HepG2 (cell line): ENCODE results near the gene SLC35B1. TPM values are rescaled to one million over a fixed set of nuclear protein-coding genes. Genes with fewer than 3 reads are reported as not detected.

Experiments
- ADNP ChIP-seq: sonication (generic); formaldehyde crosslinking; IDR thresholded peaks from 2 replicates; pipeline ENCODE4 v1.4.0; 2020; ENCODE audit warnings: missing genetic modification reagents
- CCAR2 ChIP-seq: fragments of 200-400 bp; formaldehyde crosslinking; optimal IDR thresholded peaks from 2 replicates; pipeline ENCODE3; 2018; ENCODE audit warnings: low read depth, mild to moderate bottlenecking, low read length, moderate library complexity
- PRPF4 ChIP-seq: fragments of 200-400 bp; formaldehyde crosslinking; IDR thresholded peaks from 2 replicates; pipeline ENCODE4 v1.6.1; 2016; ENCODE audit warnings: low read length, low read depth; ENCODE audit not compliant: poor library complexity, severe bottlenecking
- SAFB2 ChIP-seq: sonication (generic); formaldehyde crosslinking; IDR thresholded peaks from 2 replicates; pipeline ENCODE4 v1.5.1; 2020; ENCODE audit warnings: missing genetic modification reagents, low read depth, mild to moderate bottlenecking, borderline replicate concordance
- SOX13 ChIP-seq, 3 experiments: fragments of 450-650 bp in 1 of 3; sonication (generic) in 1 of 3; formaldehyde crosslinking in 1 of 3; IDR thresholded peaks in 2 of 3; conservative IDR thresholded peaks in 1 of 3; 2 replicates each; pipeline versions ENCODE4 v1.5.0 to v1.6.1; 2016 to 2020; ENCODE audit warnings: antibody characterized with exemption in 1 of 3, mild to moderate bottlenecking in 1 of 3, missing compliant biosample characterization in 1 of 3, missing genetic modification reagents in 1 of 3, moderate library complexity in 1 of 3
- ZFP41 ChIP-seq: sonication (generic); formaldehyde crosslinking; IDR thresholded peaks from 2 replicates; pipeline ENCODE4 v1.4.0; 2020; ENCODE audit warnings: mild to moderate bottlenecking, missing genetic modification reagents, borderline replicate concordance
- ZNF230 ChIP-seq: sonication (generic); formaldehyde crosslinking; IDR thresholded peaks from 2 replicates; pipeline ENCODE4 v1.4.0; 2020; ENCODE audit warnings: mild to moderate bottlenecking, missing genetic modification reagents
- ZNF558 ChIP-seq: sonication (generic); formaldehyde crosslinking; IDR thresholded peaks from 2 replicates; pipeline ENCODE4 v1.9.0; 2022; ENCODE audit warnings: mild to moderate bottlenecking, missing genetic modification reagents, borderline replicate concordance
- ZNF792 ChIP-seq: IDR thresholded peaks from 2 replicates; pipeline ENCODE4 v1.6.1; 2016
- polyA plus RNA-seq, 8 experiments: library from polyadenylated mRNA; depleted of rRNA in 3 of 8; stranded (reverse) in 7 of 8; unstranded in 1 of 8; fragments of >200 nt; fragmentation: Illumina TruSeq in 4 of 8; extraction: Trizol in 4 of 8; gene quantifications; 2 replicates each; pipeline versions ENCODE4 v1.2.1 to v1.2.3, GENCODE V29; 2011 to 2016; ENCODE audit warnings: low read depth in 4 of 8, missing spikeins in 1 of 8, mixed read lengths in 1 of 8; ENCODE audit not compliant: insufficient read depth in 1 of 8
- total RNA-seq, 5 experiments: library from RNA; depleted of rRNA; stranded (reverse); fragments of >200 nt; fragmentation: Illumina TruSeq; extraction: Trizol; gene quantifications; 2 replicates each; pipeline ENCODE4 v1.2.3, GENCODE V29; 2016; ENCODE audit warnings: low read depth in 1 of 5
- TF ChIP-seq, protein P1 (sequence below): sonication (generic); formaldehyde crosslinking; IDR thresholded peaks from 2 replicates; pipeline ENCODE4 v1.4.0; 2020; ENCODE audit warnings: mild to moderate bottlenecking, missing genetic modification reagents
- TF ChIP-seq, protein P2 (sequence below): sonication (generic); formaldehyde crosslinking; IDR thresholded peaks from 2 replicates; pipeline ENCODE4 v1.8.0; 2022; ENCODE audit warnings: missing genetic modification reagents, low read depth, mild to moderate bottlenecking, borderline replicate concordance
- TF ChIP-seq, protein P3 (sequence below): sonication (generic); formaldehyde crosslinking; IDR thresholded peaks from 2 replicates; pipeline ENCODE4 v1.5.1; 2020; ENCODE audit warnings: mild to moderate bottlenecking, missing genetic modification reagents, borderline replicate concordance
- TF ChIP-seq, protein P4 (sequence below): sonication (generic); formaldehyde crosslinking; IDR thresholded peaks from 2 replicates; pipeline ENCODE4 v1.4.0; 2020; ENCODE audit warnings: missing genetic modification reagents

The SLC35B1 gene
- total and polyA plus RNA-seq, 2 of the 13 experiments (the other 11 are each of a cell fraction or from before 2014, with no cell fraction given) = 99.6 to 113 TPM

DNA sequence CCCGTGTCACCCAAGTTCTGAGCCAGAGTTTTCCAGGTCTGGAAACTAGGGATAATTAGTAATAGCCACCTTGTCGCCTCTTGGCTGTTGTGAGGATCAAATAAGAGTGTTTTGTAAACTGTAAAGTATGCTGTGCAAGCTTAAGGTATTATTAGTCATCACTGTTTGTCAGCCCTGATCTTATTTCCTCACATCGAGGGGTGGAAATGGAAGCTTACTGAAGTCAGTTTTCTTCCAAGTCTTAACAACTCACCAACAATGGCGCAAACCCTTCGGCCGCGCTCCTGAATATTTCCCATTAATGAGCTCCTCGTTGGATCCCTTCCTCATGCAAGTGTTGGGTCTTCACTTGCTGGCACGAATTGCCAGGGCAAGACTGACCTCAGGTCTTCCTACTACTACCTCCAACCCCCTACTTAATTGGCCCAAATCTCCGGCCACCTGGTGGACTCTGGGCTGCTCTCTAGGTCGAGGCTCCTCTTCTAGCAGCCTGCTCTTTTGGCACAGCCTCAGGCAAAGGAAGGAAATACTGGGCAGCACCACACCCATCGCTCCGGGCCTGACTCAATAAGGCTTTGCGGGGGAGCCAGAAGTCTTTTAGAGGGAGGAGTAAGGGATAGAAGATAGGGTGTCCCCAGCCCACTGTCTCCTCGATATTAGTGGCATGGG is 885 bp upstream of the SLC35B1 start (continued):
- TF ChIP-seq PRPF4 = no peak
- TF ChIP-seq, protein P1, sequence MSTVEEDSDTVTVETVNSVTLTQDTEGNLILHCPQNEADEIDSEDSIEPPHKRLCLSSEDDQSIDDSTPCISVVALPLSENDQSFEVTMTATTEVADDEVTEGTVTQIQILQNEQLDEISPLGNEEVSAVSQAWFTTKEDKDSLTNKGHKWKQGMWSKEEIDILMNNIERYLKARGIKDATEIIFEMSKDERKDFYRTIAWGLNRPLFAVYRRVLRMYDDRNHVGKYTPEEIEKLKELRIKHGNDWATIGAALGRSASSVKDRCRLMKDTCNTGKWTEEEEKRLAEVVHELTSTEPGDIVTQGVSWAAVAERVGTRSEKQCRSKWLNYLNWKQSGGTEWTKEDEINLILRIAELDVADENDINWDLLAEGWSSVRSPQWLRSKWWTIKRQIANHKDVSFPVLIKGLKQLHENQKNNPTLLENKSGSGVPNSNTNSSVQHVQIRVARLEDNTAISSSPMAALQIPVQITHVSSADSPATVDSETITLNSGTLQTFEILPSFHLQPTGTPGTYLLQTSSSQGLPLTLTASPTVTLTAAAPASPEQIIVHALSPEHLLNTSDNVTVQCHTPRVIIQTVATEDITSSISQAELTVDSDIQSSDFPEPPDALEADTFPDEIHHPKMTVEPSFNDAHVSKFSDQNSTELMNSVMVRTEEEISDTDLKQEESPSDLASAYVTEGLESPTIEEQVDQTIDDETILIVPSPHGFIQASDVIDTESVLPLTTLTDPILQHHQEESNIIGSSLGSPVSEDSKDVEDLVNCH (CRISPR knock-in tag) = peak; percentile 88; the same call in 1 of the 2 replicates
- TF ChIP-seq SOX13 (IDR thresholded peaks at IDR 0.05) = no peak
- 0 out of 4 replicates have a peak, but pooled peaks of 1 of the 2 experiments have one; percentile 26 for TF ChIP-seq SOX13 (CRISPR knock-in tag; conservative IDR thresholded peaks at IDR 0.05 in 1 of 2, IDR thresholded peaks at IDR 0.05 in 1 of 2)
- TF ChIP-seq, protein P2, sequence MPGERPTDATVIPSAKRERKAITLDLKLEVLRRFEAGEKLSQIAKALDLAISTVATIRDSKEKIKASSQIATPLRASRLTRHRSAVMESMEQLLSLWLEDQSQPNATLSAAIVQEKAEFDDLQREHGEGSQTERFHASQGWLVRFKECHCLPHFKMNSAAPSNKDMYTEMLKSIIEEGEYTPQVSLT (CRISPR knock-in tag) = no peak
- 0 out of 2 replicates have a peak, but pooled peaks have one; percentile 15 for TF ChIP-seq SAFB2 (CRISPR knock-in tag)
- no peak for TF ChIP-seq CCAR2
- TF ChIP-seq, protein P3, sequence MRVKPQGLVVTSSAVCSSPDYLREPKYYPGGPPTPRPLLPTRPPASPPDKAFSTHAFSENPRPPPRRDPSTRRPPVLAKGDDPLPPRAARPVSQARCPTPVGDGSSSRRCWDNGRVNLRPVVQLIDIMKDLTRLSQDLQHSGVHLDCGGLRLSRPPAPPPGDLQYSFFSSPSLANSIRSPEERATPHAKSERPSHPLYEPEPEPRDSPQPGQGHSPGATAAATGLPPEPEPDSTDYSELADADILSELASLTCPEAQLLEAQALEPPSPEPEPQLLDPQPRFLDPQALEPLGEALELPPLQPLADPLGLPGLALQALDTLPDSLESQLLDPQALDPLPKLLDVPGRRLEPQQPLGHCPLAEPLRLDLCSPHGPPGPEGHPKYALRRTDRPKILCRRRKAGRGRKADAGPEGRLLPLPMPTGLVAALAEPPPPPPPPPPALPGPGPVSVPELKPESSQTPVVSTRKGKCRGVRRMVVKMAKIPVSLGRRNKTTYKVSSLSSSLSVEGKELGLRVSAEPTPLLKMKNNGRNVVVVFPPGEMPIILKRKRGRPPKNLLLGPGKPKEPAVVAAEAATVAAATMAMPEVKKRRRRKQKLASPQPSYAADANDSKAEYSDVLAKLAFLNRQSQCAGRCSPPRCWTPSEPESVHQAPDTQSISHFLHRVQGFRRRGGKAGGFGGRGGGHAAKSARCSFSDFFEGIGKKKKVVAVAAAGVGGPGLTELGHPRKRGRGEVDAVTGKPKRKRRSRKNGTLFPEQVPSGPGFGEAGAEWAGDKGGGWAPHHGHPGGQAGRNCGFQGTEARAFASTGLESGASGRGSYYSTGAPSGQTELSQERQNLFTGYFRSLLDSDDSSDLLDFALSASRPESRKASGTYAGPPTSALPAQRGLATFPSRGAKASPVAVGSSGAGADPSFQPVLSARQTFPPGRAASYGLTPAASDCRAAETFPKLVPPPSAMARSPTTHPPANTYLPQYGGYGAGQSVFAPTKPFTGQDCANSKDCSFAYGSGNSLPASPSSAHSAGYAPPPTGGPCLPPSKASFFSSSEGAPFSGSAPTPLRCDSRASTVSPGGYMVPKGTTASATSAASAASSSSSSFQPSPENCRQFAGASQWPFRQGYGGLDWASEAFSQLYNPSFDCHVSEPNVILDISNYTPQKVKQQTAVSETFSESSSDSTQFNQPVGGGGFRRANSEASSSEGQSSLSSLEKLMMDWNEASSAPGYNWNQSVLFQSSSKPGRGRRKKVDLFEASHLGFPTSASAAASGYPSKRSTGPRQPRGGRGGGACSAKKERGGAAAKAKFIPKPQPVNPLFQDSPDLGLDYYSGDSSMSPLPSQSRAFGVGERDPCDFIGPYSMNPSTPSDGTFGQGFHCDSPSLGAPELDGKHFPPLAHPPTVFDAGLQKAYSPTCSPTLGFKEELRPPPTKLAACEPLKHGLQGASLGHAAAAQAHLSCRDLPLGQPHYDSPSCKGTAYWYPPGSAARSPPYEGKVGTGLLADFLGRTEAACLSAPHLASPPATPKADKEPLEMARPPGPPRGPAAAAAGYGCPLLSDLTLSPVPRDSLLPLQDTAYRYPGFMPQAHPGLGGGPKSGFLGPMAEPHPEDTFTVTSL (CRISPR knock-in tag) = 0 out of 2 replicates have a peak, but pooled peaks have one; percentile 18
- 0 out of 2 replicates have a peak, but pooled peaks have one; percentile 24 for TF ChIP-seq ZFP41 (CRISPR knock-in tag)
- TF ChIP-seq ZNF558 (CRISPR knock-in tag) = 0 out of 2 replicates have a peak, but pooled peaks have one; percentile 2
- no peak; the same call in 1 of the 2 replicates for TF ChIP-seq ZNF792 (CRISPR knock-in tag)
- TF ChIP-seq, protein P4, sequence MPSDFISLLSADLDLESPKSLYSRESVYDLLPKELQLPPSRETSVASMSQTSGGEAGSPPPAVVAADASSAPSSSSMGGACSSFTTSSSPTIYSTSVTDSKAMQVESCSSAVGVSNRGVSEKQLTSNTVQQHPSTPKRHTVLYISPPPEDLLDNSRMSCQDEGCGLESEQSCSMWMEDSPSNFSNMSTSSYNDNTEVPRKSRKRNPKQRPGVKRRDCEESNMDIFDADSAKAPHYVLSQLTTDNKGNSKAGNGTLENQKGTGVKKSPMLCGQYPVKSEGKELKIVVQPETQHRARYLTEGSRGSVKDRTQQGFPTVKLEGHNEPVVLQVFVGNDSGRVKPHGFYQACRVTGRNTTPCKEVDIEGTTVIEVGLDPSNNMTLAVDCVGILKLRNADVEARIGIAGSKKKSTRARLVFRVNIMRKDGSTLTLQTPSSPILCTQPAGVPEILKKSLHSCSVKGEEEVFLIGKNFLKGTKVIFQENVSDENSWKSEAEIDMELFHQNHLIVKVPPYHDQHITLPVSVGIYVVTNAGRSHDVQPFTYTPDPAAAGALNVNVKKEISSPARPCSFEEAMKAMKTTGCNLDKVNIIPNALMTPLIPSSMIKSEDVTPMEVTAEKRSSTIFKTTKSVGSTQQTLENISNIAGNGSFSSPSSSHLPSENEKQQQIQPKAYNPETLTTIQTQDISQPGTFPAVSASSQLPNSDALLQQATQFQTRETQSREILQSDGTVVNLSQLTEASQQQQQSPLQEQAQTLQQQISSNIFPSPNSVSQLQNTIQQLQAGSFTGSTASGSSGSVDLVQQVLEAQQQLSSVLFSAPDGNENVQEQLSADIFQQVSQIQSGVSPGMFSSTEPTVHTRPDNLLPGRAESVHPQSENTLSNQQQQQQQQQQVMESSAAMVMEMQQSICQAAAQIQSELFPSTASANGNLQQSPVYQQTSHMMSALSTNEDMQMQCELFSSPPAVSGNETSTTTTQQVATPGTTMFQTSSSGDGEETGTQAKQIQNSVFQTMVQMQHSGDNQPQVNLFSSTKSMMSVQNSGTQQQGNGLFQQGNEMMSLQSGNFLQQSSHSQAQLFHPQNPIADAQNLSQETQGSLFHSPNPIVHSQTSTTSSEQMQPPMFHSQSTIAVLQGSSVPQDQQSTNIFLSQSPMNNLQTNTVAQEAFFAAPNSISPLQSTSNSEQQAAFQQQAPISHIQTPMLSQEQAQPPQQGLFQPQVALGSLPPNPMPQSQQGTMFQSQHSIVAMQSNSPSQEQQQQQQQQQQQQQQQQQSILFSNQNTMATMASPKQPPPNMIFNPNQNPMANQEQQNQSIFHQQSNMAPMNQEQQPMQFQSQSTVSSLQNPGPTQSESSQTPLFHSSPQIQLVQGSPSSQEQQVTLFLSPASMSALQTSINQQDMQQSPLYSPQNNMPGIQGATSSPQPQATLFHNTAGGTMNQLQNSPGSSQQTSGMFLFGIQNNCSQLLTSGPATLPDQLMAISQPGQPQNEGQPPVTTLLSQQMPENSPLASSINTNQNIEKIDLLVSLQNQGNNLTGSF (CRISPR knock-in tag) = no peak
- no peak for TF ChIP-seq ADNP (CRISPR knock-in tag)
- peak; percentile 83; the same call in 1 of the 2 replicates for TF ChIP-seq ZNF230 (CRISPR knock-in tag)
